Nephron progenitor cell (in vitro differentiated cells): ENCODE data around the gene ADAMTS3.

Source experiments
- DNase-seq: peaks from one replicate; pipeline ENCODE4 v3.0.0; 2021
- H3K27ac Mint-ChIP-seq: 2 replicates; pipeline ENCODE4 v1.8.0; 2021; ENCODE audit warnings: mild to moderate bottlenecking, moderate library complexity, mixed read lengths
- H3K27me3 Mint-ChIP-seq: 2 replicates; pipeline ENCODE4 v1.8.0; 2021; ENCODE audit warnings: mild to moderate bottlenecking, low read depth, mixed read lengths; ENCODE audit not compliant: poor library complexity
- H3K36me3 Mint-ChIP-seq: 2 replicates; pipeline ENCODE4 v1.8.0; 2021; ENCODE audit warnings: low read depth, mixed read lengths
- H3K4me1 Mint-ChIP-seq: 2 replicates; pipeline ENCODE4 v1.8.0; 2021; ENCODE audit warnings: mixed read lengths
- H3K4me3 Mint-ChIP-seq: 2 replicates; pipeline ENCODE4 v1.8.0; 2021; ENCODE audit warnings: mild to moderate bottlenecking, moderate library complexity, mixed read lengths
- H3K9me3 Mint-ChIP-seq: 2 replicates; pipeline ENCODE4 v1.8.0; 2021; ENCODE audit warnings: mild to moderate bottlenecking, moderate library complexity, mixed read lengths
- CTCF ChIP-seq: fragments of 200-600 bp; sonication (generic); IDR thresholded peaks from 2 replicates; pipeline ENCODE4 v1.5.0; 2021; ENCODE audit warnings: antibody characterized with exemption

The ADAMTS3 gene

GRCh38 chr4:72567821-72568675 is 973 bp downstream of the ADAMTS3 start:
- peak overlapping the region; percentile 89 for H3K4me3 Mint-ChIP-seq
- H3K27ac Mint-ChIP-seq, result peak overlapping the region; percentile 97
- H3K27me3 Mint-ChIP-seq, result no peaks in the 10 kb centered on the region
- peaks cover 51% of the 10 kb centered on the region for H3K4me1 Mint-ChIP-seq
- DNase-seq, result peak; percentile 84
- no peaks in the 10 kb centered on the region for H3K36me3 Mint-ChIP-seq
- H3K9me3 Mint-ChIP-seq, result no peaks in the 10 kb centered on the region
- TF ChIP-seq CTCF, result no peak

- Mint-ChIP-seq H3K27me3 (no peaks in the 10 kb centered on the region), H3K27ac (peak overlapping the region; percentile 97), H3K4me3 (peak overlapping the region; percentile 89), H3K4me1 (peaks cover 45% of the 10 kb centered on the region), H3K9me3 (no peaks in the 10 kb centered on the region), H3K36me3 (no peaks in the 10 kb centered on the region)
- DNase-seq, result no peak
- TF ChIP-seq CTCF, result no peak
Measured at GRCh38 chr4:72567036-72567435, 2.0 kb downstream of the ADAMTS3 start.

GRCh38 chr4:72566464-72566972 is 2.5 kb downstream of the ADAMTS3 start:
- H3K4me3 Mint-ChIP-seq, result peak overlapping the region; percentile 89
- H3K27ac Mint-ChIP-seq, result no peak overlapping the region
- no peaks in the 10 kb centered on the region for H3K9me3 Mint-ChIP-seq
- DNase-seq, result no peak
- H3K4me1 Mint-ChIP-seq, result peaks cover 40% of the 10 kb centered on the region
- no peaks in the 10 kb centered on the region for H3K27me3 Mint-ChIP-seq
- TF ChIP-seq CTCF, result no peak
- no peaks in the 10 kb centered on the region for H3K36me3 Mint-ChIP-seq

GRCh38 chr4:72564789-72565188 is 4.2 kb downstream of the ADAMTS3 start:
- H3K4me1 Mint-ChIP-seq, result peaks cover 23% of the 10 kb centered on the region

GRCh38 chr4:72564184-72564583 is 4.8 kb downstream of the ADAMTS3 start:
- DNase-seq, result no peak
- TF ChIP-seq CTCF, result no peak

More at GRCh38 chr4:72564789-72565188, 4.2 kb downstream of the ADAMTS3 start:
- Mint-ChIP-seq H3K4me3 (no peak overlapping the region), H3K36me3 (peaks cover 9% of the 10 kb centered on the region), H3K27me3 (no peaks in the 10 kb centered on the region), H3K27ac (no peak overlapping the region), H3K9me3 (peaks cover 8% of the 10 kb centered on the region)
- no peak for DNase-seq
- TF ChIP-seq CTCF, result no peak

More at GRCh38 chr4:72564184-72564583, 4.8 kb downstream of the ADAMTS3 start:
- H3K36me3 Mint-ChIP-seq, result peaks cover 15% of the 10 kb centered on the region
- no peak overlapping the region for H3K4me3 Mint-ChIP-seq
- H3K4me1 Mint-ChIP-seq, result peaks cover 19% of the 10 kb centered on the region
- H3K9me3 Mint-ChIP-seq, result peaks cover 10% of the 10 kb centered on the region
- no peak overlapping the region for H3K27ac Mint-ChIP-seq
- no peaks in the 10 kb centered on the region for H3K27me3 Mint-ChIP-seq
